Upper lobe of right lung (tissue), 1 donor: Measurements from ENCODE around the gene ADGRG1. TPM values are rescaled to one million over a fixed set of nuclear protein-coding genes. Genes with fewer than 3 reads are reported as not detected.

ENCODE experiments used
- ATAC-seq: fragments of 200-7000 bp; cut with Tn5 transposase; one replicate; pipeline ENCODE4 v1.9.1; 2020; ENCODE audit warnings: mild to moderate bottlenecking, moderate library complexity
- DNase-seq: peaks from one replicate; pipeline ENCODE4 v3.0.0-alpha.2; 2020
- H3K27ac ChIP-seq: fragments of 200-600 bp; one replicate; pipeline ENCODE4 v1.8.0; 2022
- H3K27me3 ChIP-seq: fragments of 200-600 bp; one replicate; pipeline ENCODE4 v1.8.0; 2022; ENCODE audit warnings: mild to moderate bottlenecking
- H3K36me3 ChIP-seq: fragments of 200-600 bp; one replicate; pipeline ENCODE4 v1.8.0; 2022
- H3K4me1 ChIP-seq: fragments of 200-600 bp; one replicate; pipeline ENCODE4 v1.8.0; 2022
- H3K4me3 ChIP-seq: fragments of 200-600 bp; one replicate; pipeline ENCODE4 v1.8.0; 2022; ENCODE audit warnings: mild to moderate bottlenecking
- H3K9me3 ChIP-seq: fragments of 200-600 bp; one replicate; pipeline ENCODE4 v1.8.0; 2022
- intact Hi-C: fragments of 100-400 bp; cut with DNase I; formaldehyde crosslinking; loops from one replicate; pipeline ENCODE4 v1.11.0; 2022
- total RNA-seq: library from RNA; stranded (reverse); fragmentation: NEBNext Ultra II Directional; extraction: Animal tissue kit (Norgen Biotek cat#: 25700); gene quantifications from one replicate; pipeline ENCODE4 v1.2.1, GENCODE V29; 2021
- TF ChIP-seq, protein P1 (sequence below): fragments of 200-600 bp; IDR thresholded peaks from one replicate; pipeline ENCODE4 v1.8.0; 2022; ENCODE audit warnings: antibody characterized with exemption
- donor health status: DM: no; HTN: yes; CAD: no; lungs with severe emphysema.

Gene ADGRG1
- total RNA-seq, 1 donor from 2014 or later, result 66.9 TPM

- no peaks in the 10 kb centered on the region for H3K27me3 ChIP-seq
- no peaks in the 10 kb centered on the region for H3K4me1 ChIP-seq
- intact Hi-C loops, result no loop called here
- DNase-seq, result no peak
- H3K27ac ChIP-seq, result no peak overlapping the region
- H3K36me3 ChIP-seq, result no peaks in the 10 kb centered on the region
- H3K4me3 ChIP-seq, result no peak overlapping the region
- H3K9me3 ChIP-seq, result no peaks in the 10 kb centered on the region
- TF ChIP-seq, protein P1, sequence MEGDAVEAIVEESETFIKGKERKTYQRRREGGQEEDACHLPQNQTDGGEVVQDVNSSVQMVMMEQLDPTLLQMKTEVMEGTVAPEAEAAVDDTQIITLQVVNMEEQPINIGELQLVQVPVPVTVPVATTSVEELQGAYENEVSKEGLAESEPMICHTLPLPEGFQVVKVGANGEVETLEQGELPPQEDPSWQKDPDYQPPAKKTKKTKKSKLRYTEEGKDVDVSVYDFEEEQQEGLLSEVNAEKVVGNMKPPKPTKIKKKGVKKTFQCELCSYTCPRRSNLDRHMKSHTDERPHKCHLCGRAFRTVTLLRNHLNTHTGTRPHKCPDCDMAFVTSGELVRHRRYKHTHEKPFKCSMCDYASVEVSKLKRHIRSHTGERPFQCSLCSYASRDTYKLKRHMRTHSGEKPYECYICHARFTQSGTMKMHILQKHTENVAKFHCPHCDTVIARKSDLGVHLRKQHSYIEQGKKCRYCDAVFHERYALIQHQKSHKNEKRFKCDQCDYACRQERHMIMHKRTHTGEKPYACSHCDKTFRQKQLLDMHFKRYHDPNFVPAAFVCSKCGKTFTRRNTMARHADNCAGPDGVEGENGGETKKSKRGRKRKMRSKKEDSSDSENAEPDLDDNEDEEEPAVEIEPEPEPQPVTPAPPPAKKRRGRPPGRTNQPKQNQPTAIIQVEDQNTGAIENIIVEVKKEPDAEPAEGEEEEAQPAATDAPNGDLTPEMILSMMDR, result no peak
- no peak for ATAC-seq
Measured at GRCh38 chr16:57684626-57685358, 56.4 kb downstream of the ADGRG1 start.

- Histone ChIP-seq H3K36me3 (no peaks in the 10 kb centered on the region), H3K4me1 (no peaks in the 10 kb centered on the region), H3K27me3 (no peaks in the 10 kb centered on the region), H3K9me3 (no peaks in the 10 kb centered on the region), H3K4me3 (no peak overlapping the region), H3K27ac (no peak overlapping the region)
- intact Hi-C loops, result no loop called here
- TF ChIP-seq, protein P1, result no peak
- DNase-seq (no peak), ATAC-seq (no peak)
Measured at GRCh38 chr16:57685633-57686032, 57.2 kb downstream of the ADGRG1 start.

DNA sequence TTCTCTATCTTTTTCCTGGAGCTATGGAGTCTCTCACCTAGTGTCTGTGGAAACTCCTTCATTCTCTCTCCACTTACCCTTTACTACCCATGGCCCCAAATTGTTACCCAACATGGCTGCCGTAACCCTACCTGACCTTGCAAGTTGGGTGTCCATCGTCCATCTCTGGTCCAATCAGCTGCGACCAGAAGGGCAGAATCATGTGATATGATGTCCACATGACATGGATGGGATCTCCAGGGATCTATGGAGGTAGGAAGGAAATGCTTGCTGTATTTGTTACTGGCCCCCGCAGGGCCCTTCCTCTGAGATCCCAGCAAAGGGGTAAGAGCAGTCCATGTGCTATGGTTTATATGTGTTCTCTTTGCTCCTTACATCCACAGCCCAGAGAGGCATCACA lies 58.1 kb downstream of the ADGRG1 start:
- no peak overlapping the region for H3K27ac ChIP-seq
- H3K27me3 ChIP-seq, result no peaks in the 10 kb centered on the region
- H3K4me3 ChIP-seq, result no peak overlapping the region
- no peaks in the 10 kb centered on the region for H3K9me3 ChIP-seq
- TF ChIP-seq, protein P1, result no peak
- H3K4me1 ChIP-seq, result no peaks in the 10 kb centered on the region
- ATAC-seq (no peak), DNase-seq (no peak)
- intact Hi-C loops, result no loop called here
- H3K36me3 ChIP-seq, result no peaks in the 10 kb centered on the region

GRCh38 chr16:57687363-57687929 lies 59.0 kb downstream of the ADGRG1 start:
- TF ChIP-seq, protein P1, result no peak
- no peak overlapping the region for H3K4me3 ChIP-seq
- H3K27me3 ChIP-seq, result no peaks in the 10 kb centered on the region

DNA sequence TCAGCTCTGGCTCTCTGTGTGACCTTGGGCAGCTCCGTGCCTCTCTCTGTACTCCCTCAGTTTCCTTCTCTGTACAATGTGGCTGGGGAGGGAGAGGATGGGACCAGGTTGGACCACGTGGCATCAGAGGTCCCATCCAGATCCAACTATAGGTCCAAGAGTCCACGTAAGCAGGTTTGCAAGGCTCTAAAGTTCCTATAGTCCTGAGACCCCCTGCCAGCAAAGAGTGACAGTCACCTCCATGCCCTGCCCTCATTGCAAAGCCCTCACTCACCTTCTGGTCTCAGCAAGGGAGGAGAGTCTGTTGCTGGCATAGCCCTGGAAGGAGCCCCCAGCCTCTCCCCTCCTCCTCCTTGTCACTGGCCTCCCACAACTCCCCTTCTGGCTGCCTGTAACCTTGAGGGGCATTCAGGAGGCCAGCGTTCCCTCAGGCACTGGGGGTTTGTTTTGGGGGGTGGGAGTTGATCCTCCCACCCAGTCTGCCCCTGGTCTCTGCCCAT lies 60.1 kb downstream of the ADGRG1 start:
- DNase-seq, result no peak
- no peak for ATAC-seq

More at GRCh38 chr16:57687363-57687929, 59.0 kb downstream of the ADGRG1 start:
- Histone ChIP-seq H3K4me1 (no peaks in the 10 kb centered on the region), H3K27ac (no peak overlapping the region), H3K9me3 (no peaks in the 10 kb centered on the region), H3K36me3 (no peaks in the 10 kb centered on the region)
- DNase-seq (no peak), ATAC-seq (no peak)
- intact Hi-C loops, result no loop called here

More for the DNA sequence above, 60.1 kb downstream of the ADGRG1 start:
- H3K9me3 ChIP-seq, result no peaks in the 10 kb centered on the region
- no peaks in the 10 kb centered on the region for H3K4me1 ChIP-seq
- intact Hi-C loops, result no loop called here
- no peaks in the 10 kb centered on the region for H3K27me3 ChIP-seq
- TF ChIP-seq, protein P1, result no peak
- no peaks in the 10 kb centered on the region for H3K36me3 ChIP-seq
- no peak overlapping the region for H3K27ac ChIP-seq
- H3K4me3 ChIP-seq, result no peak overlapping the region
